ENCODE data around the gene FLII. TPM values are rescaled to one million over a fixed set of nuclear protein-coding genes. Genes with fewer than 3 reads are reported as not detected.

The FLII gene
- total and polyA plus RNA-seq, 2 of the 13 experiments (the other 11 are each of a cell fraction or from before 2014, with no cell fraction given) = 130 to 303 TPM

DNA sequence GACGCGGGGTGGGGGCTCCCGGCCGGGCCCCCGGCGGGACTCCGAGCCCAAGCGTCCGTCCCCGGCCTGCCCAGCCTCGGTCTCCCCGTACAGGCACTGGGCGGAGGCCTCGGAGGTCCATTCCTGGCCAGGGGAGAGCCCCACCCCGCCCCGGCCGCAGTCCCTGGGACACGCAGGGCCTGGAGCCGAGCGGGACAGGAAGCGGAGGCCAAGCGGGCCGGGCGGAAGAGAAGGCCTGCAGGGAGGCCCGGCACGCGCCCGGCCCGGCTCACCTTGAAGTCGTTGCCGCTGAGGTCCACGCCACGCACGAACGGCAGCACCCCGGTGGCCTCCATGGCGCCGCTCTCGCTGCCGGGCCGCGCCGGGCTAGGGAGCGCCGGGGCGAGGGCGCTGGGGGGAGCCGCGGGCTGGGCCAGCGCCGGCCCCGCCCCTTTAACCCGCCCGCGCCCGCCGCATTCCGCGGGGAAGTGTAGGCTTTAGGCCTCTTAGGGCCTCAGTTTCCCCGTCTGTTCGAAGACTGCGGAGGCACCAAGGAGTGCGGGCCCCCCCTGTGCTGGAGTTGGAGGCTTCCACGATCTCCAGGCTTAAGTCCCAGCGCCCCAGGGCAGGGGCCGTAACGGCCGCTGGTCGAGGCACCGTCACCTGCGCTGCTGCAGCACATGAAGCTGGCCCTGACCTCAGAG lies at the start of gene FLII (continued):
- TF ChIP-seq TBX2 (CRISPR knock-in tag; IDR thresholded peaks at IDR 0.05; ENCODE audit: borderline replicate concordance) (peak; percentile 71), ZNF83 (CRISPR knock-in tag; IDR thresholded peaks at IDR 0.05; ENCODE audit: borderline replicate concordance) (no peak), SPEN (CRISPR knock-in tag; IDR thresholded peaks at IDR 0.05; ENCODE audit: low read depth) (peak; percentile 22; the same call in 1 of the 2 replicates), NFIB (CRISPR knock-in tag; IDR thresholded peaks at IDR 0.05; ENCODE audit: borderline replicate concordance) (no peak), HOMEZ (CRISPR knock-in tag; IDR thresholded peaks at IDR 0.05; ENCODE audit: low read depth) (no peak), HOXA9 (CRISPR knock-in tag; IDR thresholded peaks at IDR 0.05; ENCODE audit: borderline replicate concordance) (peak; percentile 31; the same call in 1 of the 2 replicates), ZBTB10 (CRISPR knock-in tag; IDR thresholded peaks at IDR 0.05; ENCODE audit: borderline replicate concordance) (0 out of 2 replicates have a peak, but pooled peaks have one; percentile 44), SOX5 (CRISPR knock-in tag; IDR thresholded peaks at IDR 0.05; ENCODE audit: borderline replicate concordance) (no peak), E2F2 (CRISPR knock-in tag; IDR thresholded peaks at IDR 0.05; ENCODE audit: borderline replicate concordance) (0 out of 2 replicates have a peak, but pooled peaks have one; percentile 23), ZFAT (CRISPR knock-in tag; conservative IDR thresholded peaks at IDR 0.05) (no peak), NFE2L1 (CRISPR knock-in tag; IDR thresholded peaks at IDR 0.05; ENCODE audit: borderline replicate concordance) (no peak), MXI1 (IDR thresholded peaks at IDR 0.05; ENCODE audit: borderline replicate concordance, low read depth, low read length) (no peak; the same call in 2 of the 3 replicates)
- TF ChIP-seq, protein P1, sequence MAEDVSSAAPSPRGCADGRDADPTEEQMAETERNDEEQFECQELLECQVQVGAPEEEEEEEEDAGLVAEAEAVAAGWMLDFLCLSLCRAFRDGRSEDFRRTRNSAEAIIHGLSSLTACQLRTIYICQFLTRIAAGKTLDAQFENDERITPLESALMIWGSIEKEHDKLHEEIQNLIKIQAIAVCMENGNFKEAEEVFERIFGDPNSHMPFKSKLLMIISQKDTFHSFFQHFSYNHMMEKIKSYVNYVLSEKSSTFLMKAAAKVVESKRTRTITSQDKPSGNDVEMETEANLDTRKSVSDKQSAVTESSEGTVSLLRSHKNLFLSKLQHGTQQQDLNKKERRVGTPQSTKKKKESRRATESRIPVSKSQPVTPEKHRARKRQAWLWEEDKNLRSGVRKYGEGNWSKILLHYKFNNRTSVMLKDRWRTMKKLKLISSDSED (CRISPR knock-in tag; IDR thresholded peaks at IDR 0.05) = no peak
- TF ChIP-seq, protein P2, sequence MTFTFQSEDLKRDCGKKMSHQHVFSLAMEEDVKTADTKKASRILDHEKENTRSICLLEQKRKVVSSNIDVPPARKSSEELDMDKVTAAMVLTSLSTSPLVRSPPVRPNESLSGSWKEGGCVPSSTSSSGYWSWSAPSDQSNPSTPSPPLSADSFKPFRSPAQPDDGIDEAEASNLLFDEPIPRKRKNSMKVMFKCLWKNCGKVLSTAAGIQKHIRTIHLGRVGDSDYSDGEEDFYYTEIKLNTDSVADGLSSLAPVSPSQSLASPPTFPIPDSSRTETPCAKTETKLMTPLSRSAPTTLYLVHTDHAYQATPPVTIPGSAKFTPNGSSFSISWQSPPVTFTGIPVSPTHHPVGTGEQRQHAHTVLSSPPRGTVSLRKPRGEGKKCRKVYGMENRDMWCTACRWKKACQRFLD (CRISPR knock-in tag; IDR thresholded peaks at IDR 0.05; ENCODE audit: borderline replicate concordance) = no peak; the same call in 1 of the 2 replicates
- TF ChIP-seq, protein P3, sequence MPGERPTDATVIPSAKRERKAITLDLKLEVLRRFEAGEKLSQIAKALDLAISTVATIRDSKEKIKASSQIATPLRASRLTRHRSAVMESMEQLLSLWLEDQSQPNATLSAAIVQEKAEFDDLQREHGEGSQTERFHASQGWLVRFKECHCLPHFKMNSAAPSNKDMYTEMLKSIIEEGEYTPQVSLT (CRISPR knock-in tag; IDR thresholded peaks at IDR 0.05; ENCODE audit: borderline replicate concordance, low read depth) = no peak
- TF ChIP-seq, protein P4, sequence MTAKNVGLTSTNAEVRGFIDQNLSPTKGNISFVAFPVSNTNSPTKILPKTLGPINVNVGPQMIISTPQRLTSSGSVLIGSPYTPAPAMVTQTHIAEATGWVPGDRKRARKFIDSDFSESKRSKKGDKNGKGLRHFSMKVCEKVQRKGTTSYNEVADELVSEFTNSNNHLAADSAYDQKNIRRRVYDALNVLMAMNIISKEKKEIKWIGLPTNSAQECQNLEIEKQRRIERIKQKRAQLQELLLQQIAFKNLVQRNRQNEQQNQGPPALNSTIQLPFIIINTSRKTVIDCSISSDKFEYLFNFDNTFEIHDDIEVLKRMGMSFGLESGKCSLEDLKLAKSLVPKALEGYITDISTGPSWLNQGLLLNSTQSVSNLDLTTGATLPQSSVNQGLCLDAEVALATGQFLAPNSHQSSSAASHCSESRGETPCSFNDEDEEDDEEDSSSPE (CRISPR knock-in tag; IDR thresholded peaks at IDR 0.05) = 0 out of 2 replicates have a peak, but pooled peaks have one; percentile 16
- TF ChIP-seq, protein P5, sequence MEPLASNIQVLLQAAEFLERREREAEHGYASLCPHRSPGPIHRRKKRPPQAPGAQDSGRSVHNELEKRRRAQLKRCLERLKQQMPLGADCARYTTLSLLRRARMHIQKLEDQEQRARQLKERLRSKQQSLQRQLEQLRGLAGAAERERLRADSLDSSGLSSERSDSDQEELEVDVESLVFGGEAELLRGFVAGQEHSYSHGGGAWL (CRISPR knock-in tag; IDR thresholded peaks at IDR 0.05) = peak; percentile 39; the same call in 1 of the 2 replicates

All from HepG2 (cell line).